SJCRH30 (cell line): ENCODE measurements around the gene RNF19B. TPM values are rescaled to one million over a fixed set of nuclear protein-coding genes. Genes with fewer than 3 reads are reported as not detected.

Experiments
- DNase-seq, 2 experiments: peaks; one replicate each; pipeline ENCODE4 v3.0.0-alpha.2; 2015 to 2020
- H3K27ac ChIP-seq: fragments of 250-450 bp; sonication (Bioruptor Pico); 2 replicates; pipeline ENCODE4 v1.5.1; 2020; ENCODE audit warnings: mild to moderate bottlenecking, moderate library complexity
- H3K27me3 ChIP-seq: fragments of 250-450 bp; sonication (Bioruptor Pico); 2 replicates; pipeline ENCODE4 v1.5.1; 2020; ENCODE audit warnings: mild to moderate bottlenecking, moderate library complexity
- H3K36me3 ChIP-seq: fragments of 250-450 bp; sonication (Bioruptor Pico); 2 replicates; pipeline ENCODE4 v1.5.1; 2020; ENCODE audit warnings: mild to moderate bottlenecking, moderate library complexity
- H3K4me1 ChIP-seq: fragments of 250-450 bp; sonication (Bioruptor Pico); 2 replicates; pipeline ENCODE4 v1.5.1; 2020; ENCODE audit warnings: mild to moderate bottlenecking, moderate library complexity
- H3K4me3 ChIP-seq: fragments of 250-450 bp; sonication (Bioruptor Pico); 2 replicates; pipeline ENCODE4 v1.5.1; 2020; ENCODE audit warnings: mild to moderate bottlenecking, moderate library complexity
- H3K9me3 ChIP-seq: fragments of 250-450 bp; sonication (Bioruptor Pico); replicated peaks from 2 replicates; pipeline ENCODE4 v1.5.1; 2020; ENCODE audit warnings: mild to moderate bottlenecking, moderate library complexity
- total RNA-seq: library from RNA; depleted of rRNA; stranded (reverse); fragments of >200 nt; shearing (Covaris generic); gene quantifications from 2 replicates; pipeline ENCODE4 v1.2.3, GENCODE V29; 2014; rRNA removed

RNF19B gene
- total RNA-seq, 1 experiment from 2014 or later: 10.5 TPM

- H3K27me3 ChIP-seq: no peaks in the 10 kb centered on the region; the same call in 1 of the 2 replicates
- no peak overlapping the region for H3K4me3 ChIP-seq
- H3K4me1 ChIP-seq: no peaks in the 10 kb centered on the region
- H3K36me3 ChIP-seq: no peaks in the 10 kb centered on the region
- no peak overlapping the region for H3K27ac ChIP-seq
- no peaks in the 10 kb centered on the region for H3K9me3 ChIP-seq
- DNase-seq: no peak
Measured at GRCh38 chr1:32891241-32891570, 73.4 kb downstream of the RNF19B start.

- Histone ChIP-seq H3K36me3 (no peaks in the 10 kb centered on the region), H3K27me3 (no peaks in the 10 kb centered on the region; the same call in 1 of the 2 replicates), H3K27ac (no peak overlapping the region), H3K9me3 (no peaks in the 10 kb centered on the region), H3K4me1 (no peaks in the 10 kb centered on the region), H3K4me3 (no peak overlapping the region)
- DNase-seq: no peak
Measured at GRCh38 chr1:32890516-32891240, 73.9 kb downstream of the RNF19B start.

- Histone ChIP-seq H3K36me3 (no peaks in the 10 kb centered on the region), H3K4me1 (no peaks in the 10 kb centered on the region), H3K27me3 (no peaks in the 10 kb centered on the region; the same call in none of the 2 replicates), H3K4me3 (no peak overlapping the region), H3K27ac (no peak overlapping the region), H3K9me3 (no peaks in the 10 kb centered on the region)
- no peak for DNase-seq
Measured at GRCh38 chr1:32889731-32890278, 74.8 kb downstream of the RNF19B start.

- H3K4me1 ChIP-seq: no peaks in the 10 kb centered on the region
- no peak for DNase-seq
- H3K36me3 ChIP-seq: no peaks in the 10 kb centered on the region
- H3K27ac ChIP-seq: no peak overlapping the region
- H3K9me3 ChIP-seq: no peaks in the 10 kb centered on the region
- no peak overlapping the region for H3K4me3 ChIP-seq
- H3K27me3 ChIP-seq: no peaks in the 10 kb centered on the region; the same call in none of the 2 replicates
Measured at GRCh38 chr1:32888677-32889420, 75.8 kb downstream of the RNF19B start.

GRCh38 chr1:32888134-32888533, 76.5 kb downstream of the RNF19B start:
- H3K27me3 ChIP-seq: no peaks in the 10 kb centered on the region; the same call in none of the 2 replicates
- H3K9me3 ChIP-seq: no peaks in the 10 kb centered on the region
- no peak overlapping the region for H3K4me3 ChIP-seq
- no peaks in the 10 kb centered on the region for H3K36me3 ChIP-seq
- H3K27ac ChIP-seq: no peak overlapping the region
- H3K4me1 ChIP-seq: no peaks in the 10 kb centered on the region
- DNase-seq: no peak

GRCh38 chr1:32887623-32888022, 77.0 kb downstream of the RNF19B start:
- no peak for DNase-seq
- Histone ChIP-seq H3K27ac (no peak overlapping the region), H3K36me3 (no peaks in the 10 kb centered on the region), H3K27me3 (no peaks in the 10 kb centered on the region; the same call in none of the 2 replicates), H3K4me1 (no peaks in the 10 kb centered on the region), H3K9me3 (no peaks in the 10 kb centered on the region), H3K4me3 (no peak overlapping the region)

GRCh38 chr1:32886828-32887414, 77.7 kb downstream of the RNF19B start:
- Histone ChIP-seq H3K27ac (no peak overlapping the region), H3K4me1 (peaks cover 5% of the 10 kb centered on the region; the same call in 1 of the 2 replicates), H3K36me3 (no peaks in the 10 kb centered on the region), H3K9me3 (no peaks in the 10 kb centered on the region), H3K27me3 (no peaks in the 10 kb centered on the region; the same call in none of the 2 replicates), H3K4me3 (no peak overlapping the region)
- no peak for DNase-seq

Other genes starting within 250 kb of the RNF19B start
- gene YARS1, start 147.5 kb downstream of the RNF19B start, total RNA-seq: 81.3 and 91.7 TPM in 2 replicates
- gene S100PBP, start 147.2 kb downstream of the RNF19B start, total RNA-seq: 37.1 and 42.6 TPM in 2 replicates
- 66.2 and 72.2 TPM in 2 replicates for gene FNDC5, start 93.9 kb downstream of the RNF19B start, total RNA-seq
- not detected in 2 replicates for gene HPCA, start 78.3 kb downstream of the RNF19B start, total RNA-seq
- gene TMEM54, start 63.4 kb downstream of the RNF19B start, total RNA-seq: 17.6 and 18.6 TPM in 2 replicates
- 279 and 283 TPM in 2 replicates for gene AK2, start 72.1 kb upstream of the RNF19B start, total RNA-seq
- gene AZIN2, start 116.3 kb upstream of the RNF19B start, total RNA-seq: 8.4 and 8.8 TPM in 2 replicates
- gene TRIM62, start 217.2 kb upstream of the RNF19B start, total RNA-seq: 16.9 and 17.6 TPM in 2 replicates